ENCODE results near the gene NPHP3.
A peak's percentile ranks its signal among the peaks of the same experiment; 100 is the strongest.
"Not testable (repeated sequence)": the region's sequence is repeated elsewhere in the genome, so short reads cannot be mapped to it uniquely, and the experiment has no call there.

NPHP3 gene

GRCh38 chr3:132722165-132723023 is at the start of gene NPHP3:
TSS of gene NPHP3 (minus strand) at chr3:132722409. CDS start at chr3:132722355, 54 bp downstream.
- DNase-seq (ENCODE audit: low read depth): peak; percentile 94

GRCh38 chr3:132758740-132759139 is 36.5 kb upstream of the NPHP3 start:
- DNase-seq (ENCODE audit: low read depth): no peak

- DNase-seq (ENCODE audit: low read depth): no peak
Observed at GRCh38 chr3:132756108-132756650, 34.0 kb upstream of the NPHP3 start.

- no peak for DNase-seq (ENCODE audit: low read depth)
Observed at GRCh38 chr3:132753946-132754345, 31.7 kb upstream of the NPHP3 start.

GRCh38 chr3:132749786-132750185 is 27.6 kb upstream of the NPHP3 start:
- no peak for DNase-seq (ENCODE audit: low read depth)

GRCh38 chr3:132746720-132747119 is 24.5 kb upstream of the NPHP3 start:
- DNase-seq (ENCODE audit: low read depth): not testable (repeated sequence)

- no peak for DNase-seq (ENCODE audit: low read depth)
Observed at GRCh38 chr3:132738314-132738713, 16.1 kb upstream of the NPHP3 start.

- no peak for DNase-seq (ENCODE audit: low read depth)
Observed at GRCh38 chr3:132735589-132735988, 13.4 kb upstream of the NPHP3 start.

- no peak for DNase-seq (ENCODE audit: low read depth)
Observed at GRCh38 chr3:132730891-132731580, 8.8 kb upstream of the NPHP3 start.

GRCh38 chr3:132726341-132726823 is 4.2 kb upstream of the NPHP3 start:
- no peak for DNase-seq (ENCODE audit: low read depth)

- no peak for DNase-seq (ENCODE audit: low read depth)
Observed at GRCh38 chr3:132723024-132723950, 1.1 kb upstream of the NPHP3 start.

GRCh38 chr3:132721479-132722164 is 587 bp downstream of the NPHP3 start:
- DNase-seq (ENCODE audit: low read depth): no peak

- DNase-seq (ENCODE audit: low read depth): no peak
Observed at GRCh38 chr3:132720228-132720627, 2.0 kb downstream of the NPHP3 start.

GRCh38 chr3:132716372-132716771 is 5.8 kb downstream of the NPHP3 start:
- no peak for DNase-seq (ENCODE audit: low read depth)

GRCh38 chr3:132713977-132714727 is 8.1 kb downstream of the NPHP3 start:
- no peak for DNase-seq (ENCODE audit: low read depth)

GRCh38 chr3:132710311-132710710 is 11.9 kb downstream of the NPHP3 start:
- no peak for DNase-seq (ENCODE audit: low read depth)

GRCh38 chr3:132709761-132710160 is 12.4 kb downstream of the NPHP3 start:
- no peak for DNase-seq (ENCODE audit: low read depth)

GRCh38 chr3:132703733-132704132 is 18.5 kb downstream of the NPHP3 start:
- DNase-seq (ENCODE audit: low read depth): no peak

- DNase-seq (ENCODE audit: low read depth): no peak
Observed at GRCh38 chr3:132695422-132695821, 26.8 kb downstream of the NPHP3 start.

GRCh38 chr3:132694991-132695390 is 27.2 kb downstream of the NPHP3 start:
- no peak for DNase-seq (ENCODE audit: low read depth)
